A549 (cell line): ENCODE data around the gene MATN4. TPM values are rescaled to one million over a fixed set of nuclear protein-coding genes. Genes with fewer than 3 reads are reported as not detected.

Experiments
- ATAC-seq, 2 experiments: fragments of 200-7000 bp in 1 of 2; fragments of >200 bp in 1 of 2; cut with Nextera tagmentation in 1 of 2; cut with Tn5 transposase in 1 of 2; 3 replicates each; pipeline versions ENCODE4 v1.8.0 to v1.9.1; 2018 to 2020; ENCODE audit warnings: mild to moderate bottlenecking in 1 of 2, moderate library complexity in 1 of 2
- CTCF ChIA-PET: fragments of 300-600 bp; sonication (Branson Sonifier 250); formaldehyde crosslinking; extraction: SDS; loops from one replicate; lab custom pipeline; 2021; ENCODE audit warnings: antibody characterized with exemption, inconsistent platforms; lab: Yijun Ruan, JAX
- POLR2A ChIA-PET: fragments of 350-600 bp; formaldehyde crosslinking; extraction: SDS; loops from one replicate; lab custom pipeline; 2021; ENCODE audit warnings: antibody characterized with exemption, inconsistent platforms; lab: Yijun Ruan, JAX
- DNase-seq, 2 experiments: peaks; one replicate each; pipeline versions ENCODE4 v3.0.0 to v3.0.0-alpha.2; 2011 to 2016; ENCODE audit warnings: low read depth in 1 of 2, low spot score in 1 of 2
- FAIRE-seq: peaks from 2 replicates; lab custom pipeline; 2011; peaks lifted over from hg19 to GRCh38; lab: Jason Lieb, UNC
- H3K27ac ChIP-seq, 2 experiments: fragments of >200 bp; sonication (Bioruptor Twin); formaldehyde crosslinking; 3 replicates each; pipeline ENCODE4 v1.5.1; 2016 to 2017
- H3K4me1 ChIP-seq: fragments of >200 bp; sonication (Bioruptor Twin); formaldehyde crosslinking; 3 replicates; pipeline ENCODE4 v1.6.1; 2016
- H3K4me2 ChIP-seq: fragments of >200 bp; sonication (Bioruptor Twin); formaldehyde crosslinking; 3 replicates; pipeline ENCODE4 v1.6.1; 2016
- H3K4me3 ChIP-seq: fragments of >200 bp; sonication (Bioruptor Twin); formaldehyde crosslinking; 3 replicates; pipeline ENCODE4 v1.5.1; 2016
- H3K9me3 ChIP-seq: fragments of >200 bp; sonication (Bioruptor Twin); formaldehyde crosslinking; 3 replicates; pipeline ENCODE4 v1.6.1; 2016
- BHLHE40 ChIP-seq: IDR thresholded peaks from 2 replicates; pipeline ENCODE4 v1.6.1; 2012; ENCODE audit warnings: low read depth, low read length, inconsistent platforms
- CBX8 ChIP-seq: fragments of 200-600 bp; sonication (generic); IDR thresholded peaks from 2 replicates; pipeline ENCODE4 v1.6.1; 2016
- CHD4 ChIP-seq: fragments of 200-600 bp; sonication (generic); IDR thresholded peaks from 2 replicates; pipeline ENCODE4 v1.6.1; 2016; ENCODE audit warnings: antibody characterized with exemption, mild to moderate bottlenecking, borderline replicate concordance
- EHMT2 ChIP-seq: fragments of 200-600 bp; sonication (generic); IDR thresholded peaks from 2 replicates; pipeline ENCODE4 v1.6.1; 2016; ENCODE audit warnings: antibody characterized with exemption, low read depth, mild to moderate bottlenecking, moderate library complexity
- EP300 ChIP-seq, 2 experiments: fragments of >200 bp; sonication (Bioruptor Twin); formaldehyde crosslinking; IDR thresholded peaks; 2 replicates in 1 of 2; 3 replicates in 1 of 2; pipeline ENCODE4 v1.6.1; 2016 to 2017
- ESRRA ChIP-seq: fragments of 150-350 bp; IDR thresholded peaks from 2 replicates; pipeline ENCODE4 v1.6.1; 2014; ENCODE audit warnings: mild to moderate bottlenecking, low read length, borderline replicate concordance
- HOXA7 ChIP-seq: fragments of 250-450 bp; sonication (Bioruptor Pico); IDR thresholded peaks from 2 replicates; pipeline ENCODE4 v1.5.0; 2020; ENCODE audit warnings: mild to moderate bottlenecking, moderate library complexity
- HOXB5 ChIP-seq: fragments of 250-450 bp; sonication (Bioruptor Pico); IDR thresholded peaks from 2 replicates; pipeline ENCODE4 v1.5.0; 2020; ENCODE audit warnings: mild to moderate bottlenecking, moderate library complexity
- JUN ChIP-seq, 2 experiments: fragments of >200 bp; sonication (Bioruptor Twin); formaldehyde crosslinking; IDR thresholded peaks; 2 replicates in 1 of 2; 3 replicates in 1 of 2; pipeline ENCODE4 v1.6.1; 2016 to 2017
- KDM1A ChIP-seq: fragments of 200-600 bp; sonication (generic); IDR thresholded peaks from 2 replicates; pipeline ENCODE4 v1.6.1; 2016; ENCODE audit warnings: low read depth, mild to moderate bottlenecking
- MAFK ChIP-seq: fragments of 450-650 bp; IDR thresholded peaks from 2 replicates; pipeline ENCODE4 v1.6.1; 2014; ENCODE audit not compliant: partially characterized antibody
- MAZ ChIP-seq: fragments of 150-350 bp; IDR thresholded peaks from 2 replicates; pipeline ENCODE4 v1.6.1; 2014; ENCODE audit warnings: antibody characterized with exemption, low read depth, low read length, borderline replicate concordance
- NFE2L2 ChIP-seq: fragments of 150-350 bp; conservative IDR thresholded peaks from 2 replicates; pipeline ENCODE4 v1.6.1; 2014; ENCODE audit warnings: low read length
- NPAS2 ChIP-seq: fragments of 250-450 bp; sonication (Bioruptor Pico); IDR thresholded peaks from 2 replicates; pipeline ENCODE4 v1.8.0; 2022; ENCODE audit warnings: mild to moderate bottlenecking, moderate library complexity, borderline replicate concordance
- NR3C1 ChIP-seq: fragments of >200 bp; sonication (Bioruptor Twin); formaldehyde crosslinking; IDR thresholded peaks from 3 replicates; pipeline ENCODE4 v1.6.1; 2017
- RCOR1 ChIP-seq: fragments of 150-350 bp; IDR thresholded peaks from 2 replicates; pipeline ENCODE4 v1.6.1; 2014; ENCODE audit warnings: antibody characterized with exemption, low read length, low read depth
- RFX5 ChIP-seq: fragments of 450-650 bp; IDR thresholded peaks from 2 replicates; pipeline ENCODE4 v1.7.1; 2014; ENCODE audit warnings: antibody characterized with exemption, mild to moderate bottlenecking, moderate library complexity
- RNF2 ChIP-seq: fragments of 200-600 bp; sonication (generic); IDR thresholded peaks from 2 replicates; pipeline ENCODE4 v1.6.1; 2016; ENCODE audit warnings: low read depth, mild to moderate bottlenecking, antibody characterized with exemption, moderate library complexity, borderline replicate concordance
- TP53 ChIP-seq: fragments of 250-450 bp; sonication (Bioruptor Pico); IDR thresholded peaks from 2 replicates; pipeline ENCODE4 v1.5.0; 2021; ENCODE audit warnings: mild to moderate bottlenecking, moderate library complexity
- ZNF302 ChIP-seq: fragments of 250-450 bp; sonication (Bioruptor Pico); IDR thresholded peaks from 2 replicates; pipeline ENCODE4 v1.9.0; 2021; ENCODE audit warnings: inconsistent platforms, mild to moderate bottlenecking, moderate library complexity
- ZSCAN20 ChIP-seq: fragments of 250-450 bp; sonication (Bioruptor Pico); IDR thresholded peaks from 2 replicates; pipeline ENCODE4 v1.8.0; 2022; ENCODE audit warnings: mild to moderate bottlenecking, moderate library complexity
- WGBS: methylation state at CpG from one replicate; pipeline ENCODE4 v1.1.6; 2017; ENCODE audit errors: missing lambda C conversion rate; 5-methylcytosine and 5-hydroxymethylcytosine counted together
- polyA plus RNA-seq, 4 experiments: library from polyadenylated mRNA; depleted of rRNA in 3 of 4; stranded (reverse); fragments of >200 nt; fragmentation: RNase III in 1 of 4; extraction: RNeasy Plus Mini Kit Qiagen cat#74134 plus additional on column Dnase treatment in 1 of 4; gene quantifications; 2 replicates in 3 of 4; 3 replicates in 1 of 4; pipeline ENCODE4 v1.2.3, GENCODE V29; 2011 to 2017
- TF ChIP-seq, protein P1 (sequence below): fragments of 150-350 bp; IDR thresholded peaks from 2 replicates; pipeline ENCODE4 v1.6.1; 2014; ENCODE audit warnings: low read depth, mild to moderate bottlenecking, low read length
- TF ChIP-seq, protein P2 (sequence below): IDR thresholded peaks from 2 replicates; pipeline ENCODE4 v1.6.1; 2012; ENCODE audit warnings: low read depth, borderline replicate concordance
- TF ChIP-seq, protein P3 (sequence below): IDR thresholded peaks from 2 replicates; pipeline ENCODE4 v1.6.1; 2012
- TF ChIP-seq, protein P4 (sequence below): fragments of 250-450 bp; sonication (Bioruptor Pico); IDR thresholded peaks from 2 replicates; pipeline ENCODE4 v1.5.0; 2021; ENCODE audit warnings: mild to moderate bottlenecking, moderate library complexity, borderline replicate concordance

The MATN4 gene
- polyA plus RNA-seq, 2 of the 4 experiments (the other 2 are of a cell fraction) = 0.04 to 0.05 TPM

DNA sequence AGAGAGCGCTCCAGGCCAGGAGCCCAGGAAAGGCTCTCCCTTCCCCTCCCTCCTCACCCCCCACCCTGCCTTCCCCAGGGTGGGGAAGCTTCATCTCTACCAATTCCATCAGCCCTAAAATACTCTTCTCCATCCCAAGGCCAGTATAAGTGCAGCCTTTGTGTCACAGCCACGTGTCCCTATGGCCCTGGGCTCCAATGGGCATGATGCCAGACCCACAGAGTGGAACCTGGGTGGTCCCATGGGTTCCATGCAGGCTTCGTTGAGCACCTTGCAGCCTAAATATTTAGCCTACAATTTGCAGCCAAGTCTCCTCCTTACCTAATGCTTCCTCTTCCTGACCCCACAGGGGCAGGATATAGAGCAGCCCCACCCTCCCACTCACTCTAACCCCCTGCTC is 976 bp upstream of the MATN4 start:
- DNase-seq (no peak), ATAC-seq (no peak), FAIRE-seq (no peak)
- no peak overlapping the region for H3K4me2 ChIP-seq
- TF ChIP-seq HOXB5 = no peak
- no peak for TF ChIP-seq RFX5
- no peak for TF ChIP-seq HOXA7 (CRISPR knock-in tag)
- TF ChIP-seq EP300 (IDR thresholded peaks at IDR 0.05) = no peak
- no peak for TF ChIP-seq NR3C1
- no peak for TF ChIP-seq BHLHE40
- no peak for TF ChIP-seq ZSCAN20 (CRISPR knock-in tag)
- TF ChIP-seq CHD4 = no peak
- no peak for TF ChIP-seq ESRRA
- TF ChIP-seq, protein P1, sequence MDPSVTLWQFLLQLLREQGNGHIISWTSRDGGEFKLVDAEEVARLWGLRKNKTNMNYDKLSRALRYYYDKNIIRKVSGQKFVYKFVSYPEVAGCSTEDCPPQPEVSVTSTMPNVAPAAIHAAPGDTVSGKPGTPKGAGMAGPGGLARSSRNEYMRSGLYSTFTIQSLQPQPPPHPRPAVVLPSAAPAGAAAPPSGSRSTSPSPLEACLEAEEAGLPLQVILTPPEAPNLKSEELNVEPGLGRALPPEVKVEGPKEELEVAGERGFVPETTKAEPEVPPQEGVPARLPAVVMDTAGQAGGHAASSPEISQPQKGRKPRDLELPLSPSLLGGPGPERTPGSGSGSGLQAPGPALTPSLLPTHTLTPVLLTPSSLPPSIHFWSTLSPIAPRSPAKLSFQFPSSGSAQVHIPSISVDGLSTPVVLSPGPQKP = no peak
- TF ChIP-seq, protein P2, sequence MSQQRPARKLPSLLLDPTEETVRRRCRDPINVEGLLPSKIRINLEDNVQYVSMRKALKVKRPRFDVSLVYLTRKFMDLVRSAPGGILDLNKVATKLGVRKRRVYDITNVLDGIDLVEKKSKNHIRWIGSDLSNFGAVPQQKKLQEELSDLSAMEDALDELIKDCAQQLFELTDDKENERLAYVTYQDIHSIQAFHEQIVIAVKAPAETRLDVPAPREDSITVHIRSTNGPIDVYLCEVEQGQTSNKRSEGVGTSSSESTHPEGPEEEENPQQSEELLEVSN = no peak
- no peak for TF ChIP-seq NFE2L2
- no peak for TF ChIP-seq MAZ
- H3K4me1 ChIP-seq = no peaks in the 10 kb centered on the region
- no peak overlapping the region for H3K4me3 ChIP-seq
- no peak overlapping the region for H3K27ac ChIP-seq
- 39% methylated on average over 3 of the region's 3 CpGs for WGBS
- CTCF ChIA-PET = interaction anchor here (1.2 to 1.6 kb wide), 4 partner anchors 8 to 265 kb away, joined by 3 to 12 read pairs (median 4); no protein-coding TSS in a partner anchor
- no peaks in the 10 kb centered on the region for H3K9me3 ChIP-seq
- POLR2A ChIA-PET = no interaction called here

DNA sequence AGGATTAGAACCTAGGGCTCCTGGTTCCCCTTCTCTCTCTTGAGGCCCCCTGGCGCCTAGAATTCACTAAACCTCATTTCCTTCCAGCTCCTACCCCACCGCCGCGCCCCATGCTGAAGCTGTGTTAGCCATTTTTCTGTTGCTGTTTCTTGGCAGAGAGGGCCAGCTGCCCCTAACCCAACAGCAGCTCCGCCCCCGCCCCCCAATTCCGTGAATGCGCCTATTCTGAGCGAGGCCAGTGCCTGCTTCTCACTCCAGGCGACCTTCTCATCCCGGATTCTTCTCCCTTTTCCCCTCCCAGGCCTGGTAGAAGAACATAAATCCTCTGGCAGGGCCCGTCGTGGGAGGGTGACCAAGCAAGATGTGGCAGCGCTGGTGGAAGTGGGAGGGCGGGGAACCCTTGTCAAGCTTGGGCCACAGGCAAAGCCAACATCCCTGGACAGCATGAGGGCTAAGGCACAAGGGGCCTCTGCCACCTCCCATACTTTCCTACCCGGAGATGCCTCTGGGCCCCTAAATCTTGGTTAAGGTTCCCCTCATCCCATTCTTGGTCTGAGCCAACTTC is 941 bp downstream of the MATN4 start:
- ChIA-PET POLR2A (no interaction called here), CTCF (interaction anchor here (0.7 to 1.7 kb wide), 8 partner anchors 9 to 472 kb away, joined by 3 to 10 read pairs (median 3); no protein-coding TSS in a partner anchor)
- FAIRE-seq (no peak), ATAC-seq (no peak), DNase-seq (no peak)
- H3K4me1 ChIP-seq = no peaks in the 10 kb centered on the region
- no peak overlapping the region for H3K4me3 ChIP-seq
- 55% methylated on average over 16 of the region's 16 CpGs for WGBS
- H3K4me2 ChIP-seq = no peak overlapping the region; the same call in 2 of the 3 replicates
- no peaks in the 10 kb centered on the region for H3K9me3 ChIP-seq
- no peak overlapping the region for H3K27ac ChIP-seq
- TF ChIP-seq JUN (IDR thresholded peaks at IDR 0.05) (no peak), RCOR1 (no peak), ZNF302 (CRISPR knock-in tag) (no peak), MAZ (no peak), ESRRA (no peak), NPAS2 (CRISPR knock-in tag) (no peak), EHMT2 (no peak), KDM1A (no peak), RNF2 (no peak), MAFK (no peak), HOXA7 (CRISPR knock-in tag) (no peak), CBX8 (no peak), ZSCAN20 (CRISPR knock-in tag) (no peak), TP53 (CRISPR knock-in tag) (no peak)
- TF ChIP-seq, protein P3, sequence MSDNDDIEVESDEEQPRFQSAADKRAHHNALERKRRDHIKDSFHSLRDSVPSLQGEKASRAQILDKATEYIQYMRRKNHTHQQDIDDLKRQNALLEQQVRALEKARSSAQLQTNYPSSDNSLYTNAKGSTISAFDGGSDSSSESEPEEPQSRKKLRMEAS = no peak
- TF ChIP-seq, protein P4, sequence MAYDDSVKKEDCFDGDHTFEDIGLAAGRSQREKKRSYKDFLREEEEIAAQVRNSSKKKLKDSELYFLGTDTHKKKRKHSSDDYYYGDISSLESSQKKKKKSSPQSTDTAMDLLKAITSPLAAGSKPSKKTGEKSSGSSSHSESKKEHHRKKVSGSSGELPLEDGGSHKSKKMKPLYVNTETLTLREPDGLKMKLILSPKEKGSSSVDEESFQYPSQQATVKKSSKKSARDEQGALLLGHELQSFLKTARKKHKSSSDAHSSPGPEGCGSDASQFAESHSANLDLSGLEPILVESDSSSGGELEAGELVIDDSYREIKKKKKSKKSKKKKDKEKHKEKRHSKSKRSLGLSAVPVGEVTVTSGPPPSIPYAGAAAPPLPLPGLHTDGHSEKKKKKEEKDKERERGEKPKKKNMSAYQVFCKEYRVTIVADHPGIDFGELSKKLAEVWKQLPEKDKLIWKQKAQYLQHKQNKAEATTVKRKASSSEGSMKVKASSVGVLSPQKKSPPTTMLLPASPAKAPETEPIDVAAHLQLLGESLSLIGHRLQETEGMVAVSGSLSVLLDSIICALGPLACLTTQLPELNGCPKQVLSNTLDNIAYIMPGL = no peak
